ENCODE results near the gene BCL2L11.

The BCL2L11 gene

GRCh38 chr2:111171337-111171930 lies 50.7 kb downstream of the BCL2L11 start:
- no peak for DNase-seq

- DNase-seq = no peak
Observed at GRCh38 chr2:111172666-111173065, 52.0 kb downstream of the BCL2L11 start.

DNA sequence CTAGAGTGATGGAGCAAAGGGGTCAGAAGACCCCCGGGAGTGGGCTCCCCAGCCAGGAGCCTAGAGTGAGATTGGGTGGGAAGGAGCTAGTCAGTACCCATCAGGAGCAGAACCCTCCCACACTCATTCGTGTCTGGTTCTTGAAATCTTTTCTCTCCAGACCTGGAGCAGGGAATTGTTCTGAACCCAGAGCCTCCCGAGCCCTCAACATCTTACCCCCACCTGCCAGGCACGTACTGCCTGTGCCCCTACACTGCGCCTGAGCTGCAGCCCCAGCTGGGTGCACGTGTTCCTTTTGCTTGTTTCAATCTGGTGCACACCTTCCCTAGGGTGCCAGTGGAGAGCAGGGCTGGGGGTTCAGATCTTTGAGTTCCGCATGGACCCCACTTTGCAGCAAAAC lies 52.6 kb downstream of the BCL2L11 start:
- no peak for DNase-seq

DNA sequence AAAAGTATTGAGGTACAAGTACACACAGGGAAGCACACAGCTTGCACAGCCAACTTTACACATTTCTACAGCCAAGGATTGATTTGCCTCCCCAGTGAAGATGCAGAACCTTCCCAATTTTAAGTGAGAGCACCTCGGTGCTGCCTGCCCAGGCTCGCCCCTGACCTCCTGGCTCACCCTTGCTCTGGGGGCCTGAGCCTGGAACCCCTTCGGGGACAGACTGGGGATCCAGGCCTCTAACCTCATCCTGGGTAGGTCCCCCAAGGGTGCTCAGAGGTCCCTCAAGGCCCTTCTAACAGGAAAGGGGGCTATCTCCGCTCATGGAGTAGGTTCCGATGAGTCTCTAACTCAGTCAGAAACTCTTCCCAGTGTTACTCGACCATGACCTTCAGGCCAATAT lies 53.1 kb downstream of the BCL2L11 start:
- DNase-seq = no peak

GRCh38 chr2:111175615-111176014 lies 54.9 kb downstream of the BCL2L11 start:
- DNase-seq = no peak

GRCh38 chr2:111176388-111176787 lies 55.7 kb downstream of the BCL2L11 start:
- DNase-seq = no peak

DNA sequence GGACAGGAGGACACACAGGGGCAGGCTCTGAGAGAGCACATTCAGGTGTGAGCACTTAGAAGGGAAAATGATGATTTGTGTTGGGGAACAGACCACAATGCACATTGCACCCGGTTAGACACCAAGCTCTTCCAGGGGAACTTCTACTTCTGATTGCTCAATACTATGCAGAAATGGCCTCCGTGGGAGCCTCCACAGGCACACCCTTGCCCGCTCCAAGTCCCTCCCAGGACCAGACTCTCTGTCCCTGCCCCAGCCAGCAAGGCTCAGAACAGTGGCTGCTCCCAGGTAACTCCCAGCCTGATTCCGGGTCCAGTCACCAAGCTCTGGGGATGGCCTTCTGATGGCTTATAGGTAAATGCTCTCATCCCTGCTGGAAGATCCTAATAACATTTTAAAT lies 56.2 kb downstream of the BCL2L11 start:
- DNase-seq = no peak

DNA sequence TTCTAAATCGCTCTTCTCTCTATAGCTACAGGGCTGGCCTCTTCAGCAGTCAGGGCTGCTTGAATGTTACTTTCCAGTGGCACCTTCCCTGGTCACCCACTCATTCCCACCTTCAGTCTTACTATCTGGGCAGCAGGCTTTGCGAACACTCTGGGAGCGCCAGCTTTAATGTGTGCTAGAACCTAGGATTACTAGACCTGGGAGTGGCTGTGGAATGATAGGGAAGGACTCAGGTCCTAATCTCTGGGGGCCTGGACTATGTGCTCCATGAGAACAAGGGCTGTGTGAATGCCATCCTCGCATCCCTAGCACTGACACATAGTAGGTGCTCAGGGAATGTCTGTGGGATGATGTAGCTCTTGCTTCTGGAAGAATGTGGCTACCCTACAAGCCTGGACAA lies 57.6 kb downstream of the BCL2L11 start:
- no peak for DNase-seq

DNA sequence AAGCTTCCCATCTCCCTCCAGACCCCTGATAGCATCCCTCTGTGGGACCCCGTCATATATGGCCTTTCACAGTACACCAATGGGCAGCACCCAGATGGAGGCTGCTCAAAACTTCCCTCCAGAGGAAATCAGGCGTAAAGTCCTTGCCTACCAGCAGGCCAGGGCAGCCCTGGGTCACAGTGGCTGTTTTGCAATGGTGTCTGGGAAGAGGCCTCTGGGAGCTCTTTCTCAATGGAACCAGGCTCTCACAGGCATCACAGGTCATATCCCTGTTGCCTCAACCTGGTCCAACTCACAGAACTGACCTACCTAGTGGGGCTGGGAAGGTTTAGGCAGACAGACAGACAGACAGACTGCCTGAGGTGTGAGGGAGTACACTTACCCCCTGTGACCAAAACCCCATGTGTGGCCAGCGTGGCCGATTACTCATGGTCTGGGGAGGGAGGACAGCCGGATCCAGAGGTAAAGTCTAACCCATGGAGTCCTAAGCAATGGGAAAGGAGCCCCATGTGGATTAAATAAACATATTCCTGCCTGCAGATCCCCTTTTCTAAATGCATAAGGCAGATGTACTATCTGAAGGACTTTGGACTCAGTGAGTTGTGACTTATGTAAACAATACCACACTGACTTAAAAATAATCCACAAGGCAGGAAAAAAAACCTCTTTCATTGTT lies 58.2 kb downstream of the BCL2L11 start:
- no peak for DNase-seq

- no peak for DNase-seq
Observed at GRCh38 chr2:111182121-111182520, 61.4 kb downstream of the BCL2L11 start.

GRCh38 chr2:111182740-111183139 lies 62.0 kb downstream of the BCL2L11 start:
- DNase-seq = no peak

- DNase-seq = no peak
Observed at GRCh38 chr2:111184725-111185310, 64.1 kb downstream of the BCL2L11 start.

DNA sequence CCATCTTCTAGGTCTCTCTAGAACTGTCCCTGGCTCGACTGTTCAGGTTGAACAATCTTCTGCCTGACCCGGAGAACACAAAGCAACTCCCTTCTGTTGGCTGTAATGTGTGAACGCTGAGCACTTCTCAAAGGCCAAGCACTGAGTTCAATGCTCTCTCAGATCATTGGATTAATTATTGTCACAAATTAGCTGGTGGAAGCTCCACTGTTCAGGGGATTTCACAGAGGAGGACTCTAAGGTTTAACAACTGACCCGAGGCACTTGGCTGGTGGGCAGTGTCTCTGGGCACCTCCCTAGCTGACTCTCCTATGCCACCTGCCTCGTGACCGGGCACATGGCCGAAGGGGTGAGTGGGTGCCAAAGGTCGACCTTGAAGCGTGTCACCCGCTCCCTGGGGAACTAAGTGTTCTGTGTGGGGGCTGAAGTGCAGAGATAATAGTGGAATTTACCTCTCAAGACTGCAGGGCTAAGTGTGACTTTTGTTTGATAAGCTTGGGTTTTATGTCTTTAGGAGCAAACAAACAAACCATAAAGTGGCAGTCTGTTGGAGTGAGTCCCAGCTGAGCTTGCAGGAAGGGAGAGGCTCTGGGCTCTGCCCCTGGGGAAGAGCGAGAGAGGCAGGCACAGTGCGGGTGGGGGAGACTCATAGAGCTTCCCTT lies 64.8 kb downstream of the BCL2L11 start:
- DNase-seq = no peak

- no peak for DNase-seq
Observed at GRCh38 chr2:111186121-111186715, 65.5 kb downstream of the BCL2L11 start.

DNA sequence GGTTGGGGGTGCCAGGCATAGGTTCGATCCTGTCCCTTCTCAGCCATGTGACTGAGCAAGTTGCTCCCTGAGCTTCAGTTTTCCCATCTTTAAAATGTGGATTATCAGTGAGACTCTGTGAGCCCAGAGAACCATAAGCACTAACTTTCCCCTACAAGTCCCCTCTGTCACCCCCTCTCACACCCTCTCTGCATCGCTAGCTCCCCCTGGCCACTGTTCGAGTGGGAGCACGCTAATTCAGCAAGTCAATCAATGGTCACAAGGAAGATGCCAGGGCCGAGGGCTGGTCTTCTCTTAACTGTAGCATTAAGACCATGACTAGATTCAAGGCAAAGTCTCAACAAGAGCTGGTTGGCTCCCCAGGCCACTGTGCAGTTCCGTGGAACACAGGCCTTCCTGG lies 66.2 kb downstream of the BCL2L11 start:
- no peak for DNase-seq

GRCh38 chr2:111188681-111189080 lies 68.0 kb downstream of the BCL2L11 start:
- DNase-seq = no peak

GRCh38 chr2:111189106-111189505 lies 68.4 kb downstream of the BCL2L11 start:
- no peak for DNase-seq

GRCh38 chr2:111190816-111191540 lies 70.3 kb downstream of the BCL2L11 start:
- no peak for DNase-seq

DNA sequence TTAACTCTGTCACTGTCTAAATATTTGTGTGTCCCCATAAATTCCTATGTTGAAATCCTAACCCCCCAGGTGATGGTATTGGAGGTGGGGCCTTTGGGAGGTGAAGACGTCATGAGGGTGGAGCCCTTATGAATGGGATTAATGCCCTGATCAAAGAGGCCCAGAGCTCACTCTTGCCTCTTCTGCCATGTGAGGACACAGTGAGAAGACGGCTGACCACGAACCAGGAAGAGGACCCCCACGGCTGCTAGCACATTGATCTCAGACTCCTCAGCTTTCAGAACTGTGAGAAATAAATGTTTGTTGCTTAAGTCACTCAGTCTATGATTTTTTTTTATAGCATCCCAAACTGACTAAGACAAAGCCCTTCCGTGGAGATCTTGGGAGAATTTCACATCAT lies 71.2 kb downstream of the BCL2L11 start:
- DNase-seq = no peak

DNA sequence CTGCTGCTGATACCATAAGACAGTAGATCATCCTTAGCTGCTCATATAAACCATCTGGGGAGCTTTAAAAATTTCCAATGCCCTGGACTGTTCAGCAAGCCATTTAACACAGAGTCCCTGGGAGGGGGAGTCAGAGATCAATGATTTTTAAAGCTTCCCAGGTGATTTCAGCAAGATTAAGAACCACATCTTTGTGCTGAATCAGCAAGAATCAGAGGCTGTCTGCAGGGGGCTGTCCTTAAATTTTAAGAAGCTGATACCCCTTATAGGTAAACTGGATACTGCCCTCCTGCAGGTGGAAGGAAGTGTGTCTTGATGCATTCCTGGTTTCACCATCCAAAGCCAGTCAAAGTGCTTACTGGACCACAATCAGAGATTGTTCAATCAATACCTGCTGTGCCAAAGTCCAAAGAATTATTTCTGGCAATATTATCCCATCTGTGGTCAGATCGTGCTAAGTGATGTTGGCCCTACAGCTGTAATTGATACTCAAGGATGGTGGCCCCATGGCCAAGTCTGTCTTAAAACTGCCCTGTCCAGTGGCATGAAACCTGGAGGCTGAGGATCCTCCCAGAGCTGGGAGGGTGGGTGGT lies 72.2 kb downstream of the BCL2L11 start:
- DNase-seq = no peak

GRCh38 chr2:111194835-111195621 lies 74.3 kb downstream of the BCL2L11 start:
- no peak for DNase-seq

- no peak for DNase-seq
Observed at GRCh38 chr2:111196435-111196834, 75.7 kb downstream of the BCL2L11 start.

Data from effector CD8-positive, alpha-beta T cell (primary cell).